ENCODE measurements around the gene TECTA. TPM values are rescaled to one million over a fixed set of nuclear protein-coding genes. Genes with fewer than 3 reads are reported as not detected.

Gene TECTA
- total RNA-seq, 4 donors from 2014 or later, result 0.38 TPM; not detected in 3

DNA sequence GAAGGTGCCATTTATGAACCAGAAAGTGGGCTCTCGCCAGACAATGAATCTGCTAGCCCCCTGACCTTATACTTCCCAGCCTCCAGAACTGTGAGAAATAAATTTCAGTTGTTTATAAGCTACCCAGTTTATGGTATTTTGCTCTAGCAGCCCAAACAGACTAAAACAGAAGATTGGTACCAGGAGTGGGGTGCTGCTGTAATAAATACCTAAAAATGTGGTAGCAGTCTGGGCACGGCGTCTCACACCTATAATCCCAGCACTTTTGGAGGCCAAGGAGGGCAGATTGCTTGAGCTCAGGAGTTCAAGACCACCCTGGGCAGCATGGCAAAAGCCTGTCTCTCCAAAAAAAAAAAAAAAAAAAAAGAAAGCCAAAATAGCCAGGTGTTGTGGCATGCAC lies 21.3 kb downstream of the TECTA start:
- no peaks in the 10 kb centered on the region for H3K27me3 ChIP-seq
- TF ChIP-seq, protein P1, sequence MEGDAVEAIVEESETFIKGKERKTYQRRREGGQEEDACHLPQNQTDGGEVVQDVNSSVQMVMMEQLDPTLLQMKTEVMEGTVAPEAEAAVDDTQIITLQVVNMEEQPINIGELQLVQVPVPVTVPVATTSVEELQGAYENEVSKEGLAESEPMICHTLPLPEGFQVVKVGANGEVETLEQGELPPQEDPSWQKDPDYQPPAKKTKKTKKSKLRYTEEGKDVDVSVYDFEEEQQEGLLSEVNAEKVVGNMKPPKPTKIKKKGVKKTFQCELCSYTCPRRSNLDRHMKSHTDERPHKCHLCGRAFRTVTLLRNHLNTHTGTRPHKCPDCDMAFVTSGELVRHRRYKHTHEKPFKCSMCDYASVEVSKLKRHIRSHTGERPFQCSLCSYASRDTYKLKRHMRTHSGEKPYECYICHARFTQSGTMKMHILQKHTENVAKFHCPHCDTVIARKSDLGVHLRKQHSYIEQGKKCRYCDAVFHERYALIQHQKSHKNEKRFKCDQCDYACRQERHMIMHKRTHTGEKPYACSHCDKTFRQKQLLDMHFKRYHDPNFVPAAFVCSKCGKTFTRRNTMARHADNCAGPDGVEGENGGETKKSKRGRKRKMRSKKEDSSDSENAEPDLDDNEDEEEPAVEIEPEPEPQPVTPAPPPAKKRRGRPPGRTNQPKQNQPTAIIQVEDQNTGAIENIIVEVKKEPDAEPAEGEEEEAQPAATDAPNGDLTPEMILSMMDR (IDR thresholded peaks at IDR 0.05), result no peak
- TF ChIP-seq POLR2A (IDR thresholded peaks at IDR 0.05), result no peak
- peaks cover 0 to 15% (median 10%) of the 10 kb centered on the region in 3 donors for H3K9me3 ChIP-seq
- intact Hi-C loops (cut with DNase I), result no loop called here
- no peaks in the 10 kb centered on the region for H3K4me1 ChIP-seq
- DNase-seq, result no peak
- 86 to 90% methylated on average over 3 of the region's 3 CpGs for WGBS, 2 donors
- H3K27ac ChIP-seq, result no peak overlapping the region
- no peaks in the 10 kb centered on the region for H3K36me3 ChIP-seq
- H3K4me3 ChIP-seq, result no peak overlapping the region

DNA sequence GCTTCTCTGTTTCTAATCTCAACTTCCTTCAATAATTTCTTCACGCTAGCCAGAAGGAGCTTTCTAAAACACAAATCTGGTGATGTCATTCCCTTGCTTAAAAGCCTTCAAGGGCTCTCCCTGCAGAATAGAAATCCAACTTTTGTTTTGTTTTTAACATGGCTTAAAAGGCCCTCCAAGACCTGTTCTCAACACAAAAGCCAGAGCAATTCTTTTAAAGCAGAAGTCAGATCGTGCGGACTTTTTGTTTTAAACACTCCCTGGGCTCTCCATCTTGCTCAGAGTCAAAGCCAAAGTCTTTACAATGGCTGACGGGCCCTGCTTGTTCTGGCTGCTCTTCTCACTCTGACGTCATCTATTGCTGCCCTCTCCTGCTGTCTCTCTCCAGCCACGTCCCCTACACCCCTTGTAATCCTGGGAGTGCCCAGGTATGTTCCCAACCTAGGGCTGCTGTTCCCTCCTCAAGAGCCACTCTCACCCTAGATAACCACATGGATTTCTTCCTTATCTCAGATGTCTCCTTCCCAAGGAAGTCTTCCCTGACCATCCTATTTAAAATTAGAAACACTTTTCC lies 22.5 kb downstream of the TECTA start:
- Histone ChIP-seq H3K9me3 (peaks cover 0 to 15% (median 10%) of the 10 kb centered on the region in 3 donors), H3K27ac (no peak overlapping the region), H3K27me3 (no peaks in the 10 kb centered on the region), H3K36me3 (no peaks in the 10 kb centered on the region), H3K4me1 (no peaks in the 10 kb centered on the region), H3K4me3 (no peak overlapping the region)
- DNase-seq, result no peak
- 37 to 61% methylated on average over 6 of the region's 6 CpGs for WGBS, 2 donors
- intact Hi-C loops (cut with DNase I), result no loop called here
- TF ChIP-seq, protein P1 (IDR thresholded peaks at IDR 0.05), result no peak
- TF ChIP-seq POLR2A (IDR thresholded peaks at IDR 0.05), result no peak

DNA sequence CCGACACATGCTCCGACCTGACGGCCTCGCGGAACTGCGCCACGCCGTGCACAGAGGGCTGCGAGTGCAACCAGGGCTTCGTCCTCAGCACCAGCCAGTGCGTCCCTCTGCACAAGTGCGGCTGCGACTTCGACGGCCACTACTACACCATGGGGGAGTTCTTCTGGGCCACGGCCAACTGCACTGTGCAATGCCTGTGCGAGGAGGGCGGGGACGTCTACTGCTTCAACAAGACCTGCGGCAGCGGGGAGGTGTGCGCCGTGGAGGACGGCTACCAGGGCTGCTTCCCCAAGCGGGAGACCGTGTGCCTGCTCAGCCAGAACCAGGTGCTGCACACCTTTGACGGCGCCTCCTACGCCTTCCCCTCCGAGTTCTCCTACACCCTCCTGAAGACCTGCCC lies 26.8 kb downstream of the TECTA start:
- 95 to 97% methylated on average over 8 to 12 of the region's 30 CpGs for WGBS, 2 donors
- Histone ChIP-seq H3K4me3 (no peak overlapping the region), H3K9me3 (peaks cover 0 to 5% (median 2%) of the 10 kb centered on the region in 3 donors), H3K27me3 (no peaks in the 10 kb centered on the region), H3K4me1 (no peaks in the 10 kb centered on the region), H3K36me3 (no peaks in the 10 kb centered on the region), H3K27ac (no peak overlapping the region)
- DNase-seq, result no peak
- TF ChIP-seq, protein P1 (IDR thresholded peaks at IDR 0.05), result no peak
- no peak for TF ChIP-seq POLR2A (IDR thresholded peaks at IDR 0.05)
- intact Hi-C loops (cut with DNase I), result no loop called here

DNA sequence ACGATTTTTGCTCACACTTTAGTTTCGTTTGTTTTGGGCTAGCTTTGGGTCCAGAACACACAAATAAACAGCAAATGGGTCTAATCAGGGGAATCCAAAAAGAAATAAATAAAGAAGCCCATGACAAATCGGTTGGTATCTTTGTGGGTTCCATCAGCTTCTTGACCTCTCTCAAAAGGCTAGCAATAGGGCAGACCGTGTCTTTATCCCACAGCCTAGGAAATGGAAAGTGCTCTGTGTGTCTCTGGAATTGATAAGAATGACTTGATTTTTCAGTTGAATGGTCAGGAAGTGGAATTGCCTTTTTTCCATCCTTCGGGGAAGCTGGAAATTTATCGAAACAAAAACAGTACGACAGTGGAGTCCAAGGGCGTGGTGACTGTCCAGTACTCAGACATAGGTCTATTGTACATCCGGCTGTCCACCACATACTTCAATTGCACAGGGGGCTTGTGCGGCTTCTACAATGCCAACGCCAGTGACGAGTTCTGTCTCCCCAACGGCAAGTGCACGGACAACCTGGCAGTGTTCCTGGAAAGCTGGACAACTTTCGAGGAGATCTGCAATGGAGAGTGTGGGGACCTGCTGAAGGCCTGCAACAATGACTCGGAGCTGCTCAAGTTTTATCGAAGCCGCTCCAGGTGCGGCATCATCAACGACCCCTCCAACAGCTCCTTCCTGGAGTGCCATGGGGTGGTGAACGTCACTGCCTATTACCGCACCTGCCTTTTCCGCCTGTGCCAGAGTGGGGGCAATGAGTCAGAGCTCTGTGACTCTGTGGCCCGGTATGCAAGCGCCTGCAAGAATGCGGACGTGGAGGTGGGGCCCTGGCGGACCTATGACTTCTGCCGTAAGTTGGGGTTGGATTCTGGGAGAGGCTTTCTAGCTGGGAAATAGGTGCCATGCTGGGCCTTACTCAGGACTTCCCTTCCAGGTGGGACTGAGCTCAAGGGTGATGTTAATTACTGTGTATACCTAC lies 28.6 kb downstream of the TECTA start:
- Histone ChIP-seq H3K4me3 (no peak overlapping the region), H3K36me3 (no peaks in the 10 kb centered on the region), H3K9me3 (no peaks in the 10 kb centered on the region), H3K4me1 (no peaks in the 10 kb centered on the region), H3K27ac (no peak overlapping the region), H3K27me3 (no peaks in the 10 kb centered on the region)
- intact Hi-C loops (cut with DNase I), result no loop called here
- TF ChIP-seq, protein P1 (IDR thresholded peaks at IDR 0.05), result no peak
- TF ChIP-seq POLR2A (IDR thresholded peaks at IDR 0.05), result no peak
- 88 to 91% methylated on average over 18 to 19 of the region's 29 CpGs for WGBS, 2 donors
- no peak for DNase-seq

DNA sequence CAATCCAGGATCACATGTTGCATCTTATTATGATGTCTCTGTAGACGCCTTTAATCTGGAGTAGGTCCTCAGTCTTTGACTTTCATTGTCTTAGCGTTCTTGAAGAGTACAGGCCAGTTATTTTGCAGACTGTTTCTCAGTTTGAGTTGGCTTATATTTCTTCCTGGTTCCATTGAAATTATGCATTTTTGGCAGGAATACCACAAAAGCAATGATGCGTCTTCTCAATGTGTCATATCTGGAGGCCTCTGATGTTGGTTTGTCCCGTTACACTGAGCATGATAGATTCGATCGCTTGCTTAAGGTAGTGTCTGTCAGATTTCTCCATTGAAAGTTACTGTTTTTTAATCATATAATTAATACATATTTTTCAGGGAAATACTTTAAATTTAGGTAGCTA lies 30.6 kb downstream of the TECTA start:
- Histone ChIP-seq H3K4me1 (no peaks in the 10 kb centered on the region), H3K36me3 (no peaks in the 10 kb centered on the region), H3K27me3 (no peaks in the 10 kb centered on the region), H3K4me3 (no peak overlapping the region), H3K27ac (no peak overlapping the region), H3K9me3 (no peaks in the 10 kb centered on the region)
- 84 to 86% methylated on average over 6 of the region's 6 CpGs for WGBS, 2 donors
- TF ChIP-seq, protein P1 (IDR thresholded peaks at IDR 0.05), result no peak
- TF ChIP-seq POLR2A (IDR thresholded peaks at IDR 0.05), result no peak
- intact Hi-C loops (cut with DNase I), result no loop called here
- DNase-seq, result no peak
